B cell (primary cell): ENCODE measurements around the gene BABAM2.

Experiments
- CTCF ChIP-seq: fragments of 200-600 bp; IDR thresholded peaks from one replicate; pipeline ENCODE4 v1.8.0; 2022; ENCODE audit warnings: antibody characterized with exemption, mild to moderate bottlenecking
- EZH2 ChIP-seq: IDR thresholded peaks from 2 replicates; pipeline ENCODE4 v1.6.1; 2012; ENCODE audit warnings: borderline replicate concordance, low read depth, mild to moderate bottlenecking, moderate library complexity, low read length; ENCODE audit not compliant: insufficient read depth, poor library complexity, severe bottlenecking

- no peak for TF ChIP-seq CTCF
- TF ChIP-seq EZH2 = no peak
Measured at GRCh38 chr2:28102455-28102874, 211.9 kb downstream of the BABAM2 start.
